ENCODE measurements around the gene CCNK. TPM values are rescaled to one million over a fixed set of nuclear protein-coding genes. Genes with fewer than 3 reads are reported as not detected.
A peak's percentile ranks its signal among the peaks of the same experiment; 100 is the strongest.

Gene CCNK
- total RNA-seq, 3 donors from 2014 or later, result 23.0 to 29.0 (median 23.9) TPM

- intact Hi-C loops (cut with DNase I; ENCODE audit: low total_unique reads), result no loop called here
- no peaks in the 10 kb centered on the region for H3K4me1 ChIP-seq
- H3K27me3 ChIP-seq, result no peaks in the 10 kb centered on the region
- H3K9me3 ChIP-seq, result no peaks in the 10 kb centered on the region
- no peak overlapping the region for H3K27ac ChIP-seq
- TF ChIP-seq POLR2A (IDR thresholded peaks at IDR 0.05) (no peak), POLR2AphosphoS5 (IDR thresholded peaks at IDR 0.05) (no peak), CTCF (IDR thresholded peaks at IDR 0.05) (no peak)
- H3K36me3 ChIP-seq, result peaks cover 11% of the 10 kb centered on the region
- no peak for DNase-seq (ENCODE audit: low spot score in 2 of 2)
- H3K4me3 ChIP-seq, result no peak overlapping the region
Observed at GRCh38 chr14:99502989-99503421, 21.8 kb downstream of the CCNK start.

- Histone ChIP-seq H3K27me3 (no peaks in the 10 kb centered on the region), H3K9me3 (no peaks in the 10 kb centered on the region), H3K4me3 (no peak overlapping the region), H3K27ac (no peak overlapping the region), H3K36me3 (peaks cover 11% of the 10 kb centered on the region), H3K4me1 (no peaks in the 10 kb centered on the region)
- no peak for DNase-seq (ENCODE audit: low spot score in 2 of 2)
- no peak for TF ChIP-seq POLR2AphosphoS5 (IDR thresholded peaks at IDR 0.05)
- TF ChIP-seq POLR2A (IDR thresholded peaks at IDR 0.05), result no peak
- no peak for TF ChIP-seq CTCF (IDR thresholded peaks at IDR 0.05)
- intact Hi-C loops (cut with DNase I; ENCODE audit: low total_unique reads), result no loop called here
Observed at GRCh38 chr14:99503848-99504453, 22.7 kb downstream of the CCNK start.

- H3K36me3 ChIP-seq, result peaks cover 11% of the 10 kb centered on the region
- H3K9me3 ChIP-seq, result no peaks in the 10 kb centered on the region
- no peaks in the 10 kb centered on the region for H3K4me1 ChIP-seq
- H3K27me3 ChIP-seq, result no peaks in the 10 kb centered on the region
- intact Hi-C loops (cut with DNase I; ENCODE audit: low total_unique reads), result no loop called here
- DNase-seq (ENCODE audit: low spot score in 2 of 2), result no peak
- H3K4me3 ChIP-seq, result no peak overlapping the region
- TF ChIP-seq POLR2A (IDR thresholded peaks at IDR 0.05) (no peak), POLR2AphosphoS5 (IDR thresholded peaks at IDR 0.05) (no peak), CTCF (IDR thresholded peaks at IDR 0.05) (no peak)
- H3K27ac ChIP-seq, result no peak overlapping the region
Observed at GRCh38 chr14:99505089-99505488, 23.9 kb downstream of the CCNK start.

- no peaks in the 10 kb centered on the region for H3K4me1 ChIP-seq
- H3K4me3 ChIP-seq, result no peak overlapping the region
- no peak for DNase-seq (ENCODE audit: low spot score in 2 of 2)
- H3K36me3 ChIP-seq, result peaks cover 7% of the 10 kb centered on the region
- TF ChIP-seq POLR2AphosphoS5 (IDR thresholded peaks at IDR 0.05) (no peak), CTCF (IDR thresholded peaks at IDR 0.05) (no peak), POLR2A (IDR thresholded peaks at IDR 0.05) (no peak)
- intact Hi-C loops (cut with DNase I; ENCODE audit: low total_unique reads), result no loop called here
- H3K9me3 ChIP-seq, result no peaks in the 10 kb centered on the region
- H3K27ac ChIP-seq, result no peak overlapping the region
- no peaks in the 10 kb centered on the region for H3K27me3 ChIP-seq
Observed at GRCh38 chr14:99506276-99506675, 25.1 kb downstream of the CCNK start.

GRCh38 chr14:99507860-99508640 lies 26.8 kb downstream of the CCNK start:
- Histone ChIP-seq H3K36me3 (peaks cover 2% of the 10 kb centered on the region), H3K27me3 (no peaks in the 10 kb centered on the region), H3K9me3 (no peaks in the 10 kb centered on the region), H3K4me1 (peaks cover 0 to 3% of the 10 kb centered on the region in 2 donors), H3K27ac (peak overlapping the region; percentile 21), H3K4me3 (no peak overlapping the region)
- intact Hi-C loops (cut with DNase I; ENCODE audit: low total_unique reads), result no loop called here
- DNase-seq (ENCODE audit: low spot score in 2 of 2), result no peak
- TF ChIP-seq POLR2A (IDR thresholded peaks at IDR 0.05), result no peak
- no peak for TF ChIP-seq POLR2AphosphoS5 (IDR thresholded peaks at IDR 0.05)
- TF ChIP-seq CTCF (IDR thresholded peaks at IDR 0.05), result no peak
